Suprapubic skin (tissue), 3 donors: ENCODE data around the gene KCNIP4.

ENCODE experiments used
- CTCF ChIP-seq, 2 donors: fragments of 200-600 bp in 1 of 2; fragments of 450-650 bp in 1 of 2; sonication (generic) in 1 of 2; IDR thresholded peaks; one replicate each; pipeline ENCODE4 v1.5.1; 2016 to 2019; ENCODE audit warnings: antibody characterized with exemption in 2 of 2, mild to moderate bottlenecking in 1 of 2, moderate library complexity in 1 of 2
- EP300 ChIP-seq: sonication (generic); formaldehyde crosslinking; IDR thresholded peaks from one replicate; pipeline ENCODE4 v1.6.1; 2017; ENCODE audit warnings: antibody characterized with exemption
- POLR2A ChIP-seq, 2 donors: fragments of 450-650 bp; IDR thresholded peaks; one replicate each; pipeline ENCODE4 v1.6.1; 2017; ENCODE audit warnings: antibody characterized with exemption in 2 of 2, mild to moderate bottlenecking in 2 of 2, moderate library complexity in 2 of 2

- TF ChIP-seq EP300: no peak
- no peak for TF ChIP-seq CTCF (IDR thresholded peaks at IDR 0.05)
- no peak for TF ChIP-seq POLR2A (IDR thresholded peaks at IDR 0.05)
Measured at GRCh38 chr4:21517126-21517859, 431.3 kb downstream of the KCNIP4 start.
